Caki2 (cell line): ENCODE measurements around the gene CENPL. TPM values are rescaled to one million over a fixed set of nuclear protein-coding genes. Genes with fewer than 3 reads are reported as not detected.
"Not testable (repeated sequence)": the region's sequence is repeated elsewhere in the genome, so short reads cannot be mapped to it uniquely, and the experiment has no call there.

ENCODE experiments used
- DNase-seq: peaks from one replicate; pipeline ENCODE4 v3.0.0-alpha.2; 2015; ENCODE audit warnings: low read depth
- in situ Hi-C: cut with HindIII; loops from 2 replicates; pipeline ENCODE4 v1.10.0; 2016; ENCODE audit warnings: low sequenced_read_pairs, low pct_unique_long_range_greater_than_20kb, mixed read lengths
- total RNA-seq: library from RNA; depleted of rRNA; stranded (reverse); fragments of >200 nt; shearing (Covaris generic); gene quantifications from 2 replicates; pipeline ENCODE4 v1.2.3, GENCODE V29; 2014; ENCODE audit warnings: low replicate concordance; rRNA removed

Gene CENPL
- total RNA-seq, 1 experiment from 2014 or later: 27.1 TPM

GRCh38 chr1:173775578-173776226 is 49.0 kb downstream of the CENPL start:
- DNase-seq: no peak
- in situ Hi-C loops: no loop called here

GRCh38 chr1:173771560-173771959 is 53.1 kb downstream of the CENPL start:
- in situ Hi-C loops: no loop called here
- no peak for DNase-seq

GRCh38 chr1:173770330-173770729 is 54.4 kb downstream of the CENPL start:
- in situ Hi-C loops: not testable (repeated sequence)

GRCh38 chr1:173768827-173769226 is 55.9 kb downstream of the CENPL start:
- in situ Hi-C loops: no loop called here

More at GRCh38 chr1:173770330-173770729, 54.4 kb downstream of the CENPL start:
- not testable (repeated sequence) for DNase-seq

GRCh38 chr1:173768206-173768605 is 56.5 kb downstream of the CENPL start:
- in situ Hi-C loops: no loop called here
- DNase-seq: no peak

More at GRCh38 chr1:173768827-173769226, 55.9 kb downstream of the CENPL start:
- no peak for DNase-seq

- in situ Hi-C loops, DNase-seq: not testable (repeated sequence)
These were observed 60.4 kb downstream of the CENPL start for GRCh38 chr1:173764331-173764730.

GRCh38 chr1:173758980-173759379 is 65.7 kb downstream of the CENPL start:
- in situ Hi-C loops: no loop called here
- DNase-seq: peak; percentile 2

- in situ Hi-C loops: no loop called here
- no peak for DNase-seq
These were observed 66.6 kb downstream of the CENPL start for GRCh38 chr1:173758110-173758509.

GRCh38 chr1:173757666-173758065 is 67.0 kb downstream of the CENPL start:
- no peak for DNase-seq
- in situ Hi-C loops: no loop called here

- no peak for DNase-seq
- in situ Hi-C loops: no loop called here
These were observed 70.9 kb downstream of the CENPL start for GRCh38 chr1:173753830-173754229.

Other genes starting within 250 kb of the CENPL start
- gene SLC9C2, start 221.8 kb downstream of the CENPL start, total RNA-seq: not detected in 2 replicates
- not detected in 2 replicates for gene TEX50, start 189.5 kb downstream of the CENPL start, total RNA-seq
- gene ANKRD45, start 155.0 kb downstream of the CENPL start, total RNA-seq: 0.91 and 1.9 TPM in 2 replicates
- 1.8 and 20.1 TPM in 2 replicates for gene KLHL20, start 109.9 kb downstream of the CENPL start, total RNA-seq
- 39.1 and 41.9 TPM in 2 replicates for gene DARS2, start 210 bp downstream of the CENPL start, total RNA-seq
- gene GAS5, start 43.1 kb upstream of the CENPL start, total RNA-seq: 193 and 209 TPM in 2 replicates
- 0.64 and 0.67 TPM in 2 replicates for gene ZBTB37, start 43.5 kb upstream of the CENPL start, total RNA-seq
- 1.3 TPM in 1 of 2 replicates, not detected in the other for gene SERPINC1, start 92.4 kb upstream of the CENPL start, total RNA-seq
- 6.9 and 9.4 TPM in 2 replicates for gene RC3H1, start 197.5 kb upstream of the CENPL start, total RNA-seq